GM23338 (cell line): Measurements from ENCODE around the gene RPL36A. TPM values are rescaled to one million over a fixed set of nuclear protein-coding genes. Genes with fewer than 3 reads are reported as not detected.

Experiments used
- ATAC-seq: fragments of 200-7000 bp; cut with Tn5 transposase; 3 replicates; pipeline ENCODE4 v1.9.1; 2020
- DNase-seq: peaks from one replicate; pipeline ENCODE4 v3.0.0-alpha.2; 2015; ENCODE audit warnings: low spot score
- H2AFZ ChIP-seq: fragments of 200-600 bp; sonication (generic); 2 replicates; pipeline ENCODE4 v1.8.0; 2016; ENCODE audit warnings: antibody characterized with exemption, mild to moderate bottlenecking, moderate library complexity
- H3F3A ChIP-seq: fragments of 200-600 bp; sonication (generic); replicated peaks from 2 replicates; pipeline ENCODE4 v1.8.0; 2017; ENCODE audit warnings: antibody characterized with exemption, mixed run types, low read depth
- H3K27ac ChIP-seq: fragments of 200-600 bp; sonication (generic); 2 replicates; pipeline ENCODE4 v1.6.1; 2016; ENCODE audit warnings: low read depth
- H3K27me3 ChIP-seq: fragments of 200-600 bp; sonication (generic); 2 replicates; pipeline ENCODE4 v1.8.0; 2016; ENCODE audit warnings: mild to moderate bottlenecking, mixed run types, moderate library complexity; ENCODE audit not compliant: insufficient read depth
- H3K36me3 ChIP-seq: fragments of 200-600 bp; sonication (generic); 2 replicates; pipeline ENCODE4 v1.8.0; 2016; ENCODE audit warnings: mild to moderate bottlenecking; ENCODE audit not compliant: insufficient read depth
- H3K4me1 ChIP-seq: fragments of 200-600 bp; sonication (generic); 2 replicates; pipeline ENCODE4 v1.8.0; 2016; ENCODE audit warnings: mild to moderate bottlenecking, moderate library complexity; ENCODE audit not compliant: insufficient read depth
- H3K4me2 ChIP-seq: fragments of 200-600 bp; sonication (generic); 2 replicates; pipeline ENCODE4 v1.7.1; 2017; ENCODE audit warnings: mixed run types
- H3K4me3 ChIP-seq: fragments of 200-600 bp; sonication (generic); 2 replicates; pipeline ENCODE4 v1.6.1; 2016; ENCODE audit warnings: mixed run types
- H3K79me2 ChIP-seq: fragments of 200-600 bp; sonication (generic); replicated peaks from 2 replicates; pipeline ENCODE4 v1.8.0; 2017; ENCODE audit warnings: mild to moderate bottlenecking; ENCODE audit not compliant: insufficient read depth
- H3K9me2 ChIP-seq: fragments of 200-600 bp; sonication (generic); 2 replicates; pipeline ENCODE4 v1.8.0; 2017; ENCODE audit not compliant: insufficient read depth
- H4K20me1 ChIP-seq: fragments of 200-600 bp; sonication (generic); replicated peaks from 2 replicates; pipeline ENCODE4 v1.8.0; 2017; ENCODE audit warnings: mild to moderate bottlenecking; ENCODE audit not compliant: insufficient read depth
- H3K27ac Mint-ChIP-seq: 2 replicates; pipeline ENCODE4 v1.8.0; 2020; ENCODE audit warnings: inconsistent platforms, mild to moderate bottlenecking, moderate library complexity, mixed read lengths
- H3K27me3 Mint-ChIP-seq: 3 replicates; pipeline ENCODE4 v1.8.0; 2022; ENCODE audit warnings: low read depth, mild to moderate bottlenecking, moderate library complexity, mixed read lengths, inconsistent platforms; ENCODE audit not compliant: insufficient read depth, poor library complexity
- H3K36me3 Mint-ChIP-seq: 3 replicates; pipeline ENCODE4 v1.8.0; 2021; ENCODE audit warnings: low read depth, mild to moderate bottlenecking, inconsistent platforms, moderate library complexity, mixed read lengths
- H3K4me1 Mint-ChIP-seq: 3 replicates; pipeline ENCODE4 v1.8.0; 2020; ENCODE audit warnings: mild to moderate bottlenecking, inconsistent platforms, mixed read lengths
- H3K4me3 Mint-ChIP-seq: 3 replicates; pipeline ENCODE4 v1.8.0; 2021; ENCODE audit warnings: moderate library complexity, mild to moderate bottlenecking, inconsistent platforms, mixed read lengths
- H3K9me3 Mint-ChIP-seq: 3 replicates; pipeline ENCODE4 v1.8.0; 2020; ENCODE audit warnings: moderate library complexity, mild to moderate bottlenecking, inconsistent platforms, mixed read lengths
- CREB1 ChIP-seq: fragments of 250-450 bp; sonication (Bioruptor Pico); IDR thresholded peaks from 2 replicates; pipeline ENCODE4 v1.5.0; 2020; ENCODE audit warnings: low read depth, mild to moderate bottlenecking, moderate library complexity
- EZH2 ChIP-seq: fragments of 200-600 bp; sonication (generic); IDR thresholded peaks from one replicate; pipeline ENCODE4 v1.8.0; 2017; ENCODE audit warnings: antibody characterized with exemption, mild to moderate bottlenecking, low read depth; ENCODE audit not compliant: unreplicated experiment
- EZH2phosphoT487 ChIP-seq: fragments of 200-600 bp; sonication (generic); IDR thresholded peaks from one replicate; pipeline ENCODE4 v1.8.1; 2018; ENCODE audit warnings: antibody characterized with exemption; ENCODE audit not compliant: unreplicated experiment
- JUNB ChIP-seq: IDR thresholded peaks from one replicate; pipeline ENCODE4 v1.6.1; 2016; ENCODE audit warnings: antibody characterized with exemption; ENCODE audit not compliant: unreplicated experiment
- NANOG ChIP-seq: IDR thresholded peaks from 2 replicates; pipeline ENCODE4 v1.6.1; 2016; ENCODE audit warnings: antibody characterized with exemption, borderline replicate concordance
- POLR2AphosphoS5 ChIP-seq: IDR thresholded peaks from 2 replicates; pipeline ENCODE4 v1.6.1; 2016; ENCODE audit warnings: antibody characterized with exemption, low read depth
- STAT1 ChIP-seq: IDR thresholded peaks from one replicate; pipeline ENCODE4 v1.6.1; 2016; ENCODE audit warnings: antibody characterized with exemption; ENCODE audit not compliant: unreplicated experiment
- ZNF114 ChIP-seq: fragments of 250-450 bp; sonication (Bioruptor Pico); IDR thresholded peaks from 2 replicates; pipeline ENCODE4 v1.5.0; 2020; ENCODE audit warnings: mild to moderate bottlenecking, moderate library complexity
- ZNF462 ChIP-seq: fragments of 250-450 bp; sonication (Bioruptor Pico); IDR thresholded peaks from 2 replicates; pipeline ENCODE4 v1.5.0; 2020; ENCODE audit warnings: mild to moderate bottlenecking, moderate library complexity
- polyA plus RNA-seq: library from polyadenylated mRNA; unstranded; fragments of >200 nt; fragmentation: Nextera tagmentation; extraction: Ambion mirVana; gene quantifications from 2 replicates; pipeline ENCODE4 v1.2.1, GENCODE V29; 2016
- total RNA-seq: library from RNA; depleted of rRNA; stranded (reverse); fragments of >200 nt; shearing (Covaris generic); gene quantifications from 2 replicates; pipeline ENCODE4 v1.2.3, GENCODE V29; 2014
- TF ChIP-seq, protein P1 (sequence below): IDR thresholded peaks from one replicate; pipeline ENCODE4 v1.6.1; 2018; ENCODE audit warnings: antibody characterized with exemption; ENCODE audit not compliant: unreplicated experiment
- TF ChIP-seq, protein P2 (sequence below): IDR thresholded peaks from 2 replicates; pipeline ENCODE4 v1.6.1; 2016; ENCODE audit warnings: antibody characterized with exemption

Gene RPL36A
- total and polyA plus RNA-seq, 2 experiments from 2014 or later, result 901 to 1,348 TPM

DNA sequence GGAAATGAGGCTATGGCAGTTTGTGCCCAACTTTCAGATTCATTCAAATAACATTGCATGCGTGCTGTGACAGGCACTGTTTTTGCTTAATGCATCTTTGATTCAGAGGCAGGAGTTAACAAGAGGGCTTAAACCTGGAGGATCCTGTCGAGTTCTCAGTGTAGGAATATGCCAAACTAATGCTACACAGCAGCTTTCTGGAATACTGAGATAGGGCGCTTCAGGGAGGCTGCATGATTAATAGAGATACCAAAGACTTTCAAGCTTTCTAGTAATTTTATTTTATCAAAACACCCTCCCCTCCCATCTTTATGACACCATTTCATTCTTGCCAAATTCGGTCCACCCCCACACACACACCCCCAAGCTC lies 41.6 kb upstream of the RPL36A start:
- peak overlapping the region; percentile 90; the same call in 1 of the 2 replicates for H2AFZ ChIP-seq

More for the DNA sequence above, 41.6 kb upstream of the RPL36A start:
- H3K27ac ChIP-seq, result peak overlapping the region; percentile 85; the same call in 1 of the 2 replicates
- no peaks in the 10 kb centered on the region for H3K4me1 ChIP-seq
- TF ChIP-seq NANOG, result no peak
- no peak for TF ChIP-seq ZNF114 (CRISPR knock-in tag)
- no peak for TF ChIP-seq EZH2phosphoT487
- TF ChIP-seq, protein P1, sequence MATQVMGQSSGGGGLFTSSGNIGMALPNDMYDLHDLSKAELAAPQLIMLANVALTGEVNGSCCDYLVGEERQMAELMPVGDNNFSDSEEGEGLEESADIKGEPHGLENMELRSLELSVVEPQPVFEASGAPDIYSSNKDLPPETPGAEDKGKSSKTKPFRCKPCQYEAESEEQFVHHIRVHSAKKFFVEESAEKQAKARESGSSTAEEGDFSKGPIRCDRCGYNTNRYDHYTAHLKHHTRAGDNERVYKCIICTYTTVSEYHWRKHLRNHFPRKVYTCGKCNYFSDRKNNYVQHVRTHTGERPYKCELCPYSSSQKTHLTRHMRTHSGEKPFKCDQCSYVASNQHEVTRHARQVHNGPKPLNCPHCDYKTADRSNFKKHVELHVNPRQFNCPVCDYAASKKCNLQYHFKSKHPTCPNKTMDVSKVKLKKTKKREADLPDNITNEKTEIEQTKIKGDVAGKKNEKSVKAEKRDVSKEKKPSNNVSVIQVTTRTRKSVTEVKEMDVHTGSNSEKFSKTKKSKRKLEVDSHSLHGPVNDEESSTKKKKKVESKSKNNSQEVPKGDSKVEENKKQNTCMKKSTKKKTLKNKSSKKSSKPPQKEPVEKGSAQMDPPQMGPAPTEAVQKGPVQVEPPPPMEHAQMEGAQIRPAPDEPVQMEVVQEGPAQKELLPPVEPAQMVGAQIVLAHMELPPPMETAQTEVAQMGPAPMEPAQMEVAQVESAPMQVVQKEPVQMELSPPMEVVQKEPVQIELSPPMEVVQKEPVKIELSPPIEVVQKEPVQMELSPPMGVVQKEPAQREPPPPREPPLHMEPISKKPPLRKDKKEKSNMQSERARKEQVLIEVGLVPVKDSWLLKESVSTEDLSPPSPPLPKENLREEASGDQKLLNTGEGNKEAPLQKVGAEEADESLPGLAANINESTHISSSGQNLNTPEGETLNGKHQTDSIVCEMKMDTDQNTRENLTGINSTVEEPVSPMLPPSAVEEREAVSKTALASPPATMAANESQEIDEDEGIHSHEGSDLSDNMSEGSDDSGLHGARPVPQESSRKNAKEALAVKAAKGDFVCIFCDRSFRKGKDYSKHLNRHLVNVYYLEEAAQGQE, result no peak
- no peak for TF ChIP-seq ZNF462 (CRISPR knock-in tag)
- TF ChIP-seq CREB1 (CRISPR knock-in tag), result no peak
- TF ChIP-seq EZH2, result no peak
- TF ChIP-seq, protein P2, sequence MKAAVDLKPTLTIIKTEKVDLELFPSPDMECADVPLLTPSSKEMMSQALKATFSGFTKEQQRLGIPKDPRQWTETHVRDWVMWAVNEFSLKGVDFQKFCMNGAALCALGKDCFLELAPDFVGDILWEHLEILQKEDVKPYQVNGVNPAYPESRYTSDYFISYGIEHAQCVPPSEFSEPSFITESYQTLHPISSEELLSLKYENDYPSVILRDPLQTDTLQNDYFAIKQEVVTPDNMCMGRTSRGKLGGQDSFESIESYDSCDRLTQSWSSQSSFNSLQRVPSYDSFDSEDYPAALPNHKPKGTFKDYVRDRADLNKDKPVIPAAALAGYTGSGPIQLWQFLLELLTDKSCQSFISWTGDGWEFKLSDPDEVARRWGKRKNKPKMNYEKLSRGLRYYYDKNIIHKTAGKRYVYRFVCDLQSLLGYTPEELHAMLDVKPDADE, result no peak
- TF ChIP-seq STAT1, result no peak
- no peak for TF ChIP-seq JUNB
- TF ChIP-seq POLR2AphosphoS5, result no peak
- peak overlapping the region; percentile 84 for H3K4me3 ChIP-seq
- no peaks in the 10 kb centered on the region; the same call in 1 of the 2 replicates for H3K36me3 ChIP-seq
- peak overlapping the region; percentile 89 for H3K4me3 Mint-ChIP-seq
- ATAC-seq (no peak), DNase-seq (no peak)
- H3K4me1 Mint-ChIP-seq, result peaks cover 2% of the 10 kb centered on the region; the same call in 1 of the 3 replicates
- H3F3A ChIP-seq, result no peaks in the 10 kb centered on the region
- no peaks in the 10 kb centered on the region for H3K27me3 ChIP-seq
- H3K36me3 Mint-ChIP-seq, result peaks cover 20% of the 10 kb centered on the region; the same call in 2 of the 3 replicates
- H3K27ac Mint-ChIP-seq, result peak overlapping the region; percentile 94
- H3K79me2 ChIP-seq, result peaks cover 34% of the 10 kb centered on the region
- no peaks in the 10 kb centered on the region for H3K9me2 ChIP-seq
- no peaks in the 10 kb centered on the region for H3K9me3 Mint-ChIP-seq
- H4K20me1 ChIP-seq, result no peaks in the 10 kb centered on the region
- peak overlapping the region; percentile 84 for H3K4me2 ChIP-seq
- H3K27me3 Mint-ChIP-seq, result peaks cover 2% of the 10 kb centered on the region
